ENCODE data around the gene GABRP.

GRCh38 chr5:170861667-170861916, 78.1 kb downstream of the GABRP start:
- TF ChIP-seq CTCF (IDR thresholded peaks at IDR 0.05) (no peak), POLR2A (IDR thresholded peaks at IDR 0.05) (no peak)

All from prostate gland (tissue), 2 donors.